NK-92 treated with Interleukin-12 subunit alpha and Interleukin-12 subunit beta, amount 100 ng/mL, for 24 hours (cell line): Measurements from ENCODE around the gene ELK1.
"Not testable (repeated sequence)": the region's sequence is repeated elsewhere in the genome, so short reads cannot be mapped to it uniquely, and the experiment has no call there.

Experiments used
- DNase-seq: peaks from one replicate; lab custom pipeline; 2025; lab: John Stamatoyannopoulos, UW

The ELK1 gene

GRCh38 chrX:47611926-47612325 is 38.4 kb downstream of the ELK1 start:
- DNase-seq, result no peak

- DNase-seq, result no peak
Observed at GRCh38 chrX:47611489-47611888, 38.9 kb downstream of the ELK1 start.

- DNase-seq, result no peak
Observed at GRCh38 chrX:47610511-47610910, 39.9 kb downstream of the ELK1 start.

GRCh38 chrX:47608130-47608810 is 42.1 kb downstream of the ELK1 start:
- DNase-seq, result no peak

GRCh38 chrX:47607091-47607490 is 43.3 kb downstream of the ELK1 start:
- DNase-seq, result no peak

- no peak for DNase-seq
Observed at GRCh38 chrX:47605024-47605423, 45.3 kb downstream of the ELK1 start.

GRCh38 chrX:47603125-47603524 is 47.2 kb downstream of the ELK1 start:
- DNase-seq, result not testable (repeated sequence)

GRCh38 chrX:47597222-47597621 is 53.1 kb downstream of the ELK1 start:
- DNase-seq, result no peak

- DNase-seq, result no peak
Observed at GRCh38 chrX:47596256-47596655, 54.1 kb downstream of the ELK1 start.

- DNase-seq, result no peak
Observed at GRCh38 chrX:47595716-47596251, 54.6 kb downstream of the ELK1 start.

GRCh38 chrX:47593522-47593921 is 56.8 kb downstream of the ELK1 start:
- no peak for DNase-seq

GRCh38 chrX:47590984-47591383 is 59.4 kb downstream of the ELK1 start:
- DNase-seq, result no peak

GRCh38 chrX:47587906-47588735 is 62.2 kb downstream of the ELK1 start:
- no peak for DNase-seq

- no peak for DNase-seq
Observed at GRCh38 chrX:47587091-47587891, 63.1 kb downstream of the ELK1 start.

GRCh38 chrX:47586043-47586787 is 64.1 kb downstream of the ELK1 start:
- DNase-seq, result no peak
